SJCRH30 (cell line): ENCODE data around the gene FEN1. TPM values are rescaled to one million over a fixed set of nuclear protein-coding genes. Genes with fewer than 3 reads are reported as not detected.

ENCODE experiments used
- DNase-seq, 2 experiments: peaks; one replicate each; pipeline ENCODE4 v3.0.0-alpha.2; 2015 to 2020
- H3K27ac ChIP-seq: fragments of 250-450 bp; sonication (Bioruptor Pico); 2 replicates; pipeline ENCODE4 v1.5.1; 2020; ENCODE audit warnings: mild to moderate bottlenecking, moderate library complexity
- H3K27me3 ChIP-seq: fragments of 250-450 bp; sonication (Bioruptor Pico); 2 replicates; pipeline ENCODE4 v1.5.1; 2020; ENCODE audit warnings: mild to moderate bottlenecking, moderate library complexity
- H3K36me3 ChIP-seq: fragments of 250-450 bp; sonication (Bioruptor Pico); 2 replicates; pipeline ENCODE4 v1.5.1; 2020; ENCODE audit warnings: mild to moderate bottlenecking, moderate library complexity
- H3K4me1 ChIP-seq: fragments of 250-450 bp; sonication (Bioruptor Pico); 2 replicates; pipeline ENCODE4 v1.5.1; 2020; ENCODE audit warnings: mild to moderate bottlenecking, moderate library complexity
- H3K4me3 ChIP-seq: fragments of 250-450 bp; sonication (Bioruptor Pico); 2 replicates; pipeline ENCODE4 v1.5.1; 2020; ENCODE audit warnings: mild to moderate bottlenecking, moderate library complexity
- H3K9me3 ChIP-seq: fragments of 250-450 bp; sonication (Bioruptor Pico); replicated peaks from 2 replicates; pipeline ENCODE4 v1.5.1; 2020; ENCODE audit warnings: mild to moderate bottlenecking, moderate library complexity
- total RNA-seq: library from RNA; depleted of rRNA; stranded (reverse); fragments of >200 nt; shearing (Covaris generic); gene quantifications from 2 replicates; pipeline ENCODE4 v1.2.3, GENCODE V29; 2014

FEN1 gene
- total RNA-seq, 1 experiment from 2014 or later, result 87.3 TPM

DNA sequence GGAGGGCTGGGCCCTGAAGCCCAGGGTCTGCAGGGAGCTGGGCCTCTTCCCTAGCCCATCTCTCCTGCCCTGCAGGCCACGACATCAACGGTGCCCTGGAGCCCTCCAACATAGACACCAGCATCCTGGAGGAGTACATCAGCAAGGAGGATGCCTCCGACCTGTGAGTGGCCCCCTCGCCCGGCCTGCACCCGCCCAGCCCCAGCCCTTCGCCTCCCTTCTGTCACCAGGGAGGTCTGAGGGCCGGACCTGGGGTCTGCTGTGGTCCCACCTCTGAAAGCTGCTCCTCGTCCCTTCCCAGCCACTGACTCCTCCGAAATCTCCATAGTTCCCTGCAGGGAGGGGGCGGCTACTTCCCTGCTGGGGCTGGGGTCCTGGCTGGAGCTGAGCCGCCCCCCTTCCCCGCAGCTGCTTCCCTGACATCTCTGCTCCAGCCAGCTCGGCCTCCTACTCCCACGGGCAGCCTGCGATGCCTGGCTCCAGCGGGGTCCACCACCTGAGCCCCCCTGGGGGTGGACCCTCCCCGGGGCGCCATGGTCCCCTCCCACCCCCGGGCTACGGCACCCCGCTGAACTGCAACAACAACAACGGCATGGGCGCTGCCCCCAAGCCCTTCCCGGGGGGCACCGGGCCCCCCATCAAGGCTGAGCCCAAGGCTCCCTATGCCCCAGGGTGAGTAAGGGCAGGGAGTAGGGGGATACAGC is 27.0 kb upstream of the FEN1 start:
- H3K27ac ChIP-seq, result no peak overlapping the region
- H3K4me1 ChIP-seq, result peaks cover 20% of the 10 kb centered on the region; the same call in 1 of the 2 replicates
- no peaks in the 10 kb centered on the region for H3K9me3 ChIP-seq
- H3K36me3 ChIP-seq, result no peaks in the 10 kb centered on the region
- H3K27me3 ChIP-seq, result peaks cover 13% of the 10 kb centered on the region; the same call in 1 of the 2 replicates
- H3K4me3 ChIP-seq, result no peak overlapping the region
- no peak for DNase-seq

- H3K27ac ChIP-seq, result no peak overlapping the region
- H3K27me3 ChIP-seq, result peaks cover 13% of the 10 kb centered on the region; the same call in 1 of the 2 replicates
- H3K4me1 ChIP-seq, result peaks cover 20% of the 10 kb centered on the region; the same call in 1 of the 2 replicates
- no peaks in the 10 kb centered on the region for H3K36me3 ChIP-seq
- no peak overlapping the region for H3K4me3 ChIP-seq
- no peaks in the 10 kb centered on the region for H3K9me3 ChIP-seq
- no peak for DNase-seq
Measured at GRCh38 chr11:61766353-61766841, 26.3 kb upstream of the FEN1 start.

DNA sequence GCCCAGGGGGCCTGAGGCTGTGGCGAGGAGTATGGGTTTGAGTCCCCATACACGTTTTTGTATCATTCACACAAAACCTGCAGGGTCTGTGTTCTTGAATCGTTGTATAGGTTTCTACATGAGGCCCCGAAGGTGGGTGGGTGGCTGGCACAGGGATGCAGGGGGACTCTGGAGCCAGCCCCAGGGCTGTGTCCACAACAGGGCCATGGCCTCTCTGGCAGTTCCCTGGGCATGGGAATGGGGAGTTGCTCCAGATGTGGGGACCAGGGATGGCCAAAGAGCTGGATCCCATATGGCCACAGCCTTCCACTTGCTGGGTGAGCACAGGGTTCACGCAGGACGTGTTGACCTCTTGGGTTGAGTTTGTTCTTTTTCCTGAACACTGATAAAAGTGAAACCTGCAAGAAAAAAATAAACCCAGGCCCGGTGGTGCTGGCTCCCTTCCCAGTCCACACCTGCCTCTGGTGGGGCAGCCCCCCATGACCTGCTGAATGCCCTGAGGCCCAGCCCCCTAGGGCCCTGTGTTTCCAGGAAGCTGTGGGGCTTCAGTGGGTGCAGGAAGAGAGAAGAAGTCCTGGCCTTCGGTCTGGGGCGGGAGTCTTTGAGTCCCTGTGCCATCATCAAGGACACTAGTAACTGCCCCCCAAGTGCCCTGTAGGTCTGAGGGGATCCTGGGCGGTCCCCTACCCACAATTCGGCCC is 24.2 kb upstream of the FEN1 start:
- H3K27me3 ChIP-seq, result no peaks in the 10 kb centered on the region
- H3K27ac ChIP-seq, result no peak overlapping the region
- H3K9me3 ChIP-seq, result no peaks in the 10 kb centered on the region
- no peaks in the 10 kb centered on the region for H3K36me3 ChIP-seq
- H3K4me3 ChIP-seq, result no peak overlapping the region
- no peak for DNase-seq
- peaks cover 24% of the 10 kb centered on the region; the same call in 1 of the 2 replicates for H3K4me1 ChIP-seq

- H3K36me3 ChIP-seq, result no peaks in the 10 kb centered on the region
- no peak overlapping the region for H3K27ac ChIP-seq
- no peaks in the 10 kb centered on the region for H3K27me3 ChIP-seq
- no peaks in the 10 kb centered on the region for H3K9me3 ChIP-seq
- no peak overlapping the region for H3K4me3 ChIP-seq
- H3K4me1 ChIP-seq, result peaks cover 24% of the 10 kb centered on the region; the same call in 1 of the 2 replicates
- DNase-seq, result no peak
Measured at GRCh38 chr11:61769169-61769920, 23.4 kb upstream of the FEN1 start.

DNA sequence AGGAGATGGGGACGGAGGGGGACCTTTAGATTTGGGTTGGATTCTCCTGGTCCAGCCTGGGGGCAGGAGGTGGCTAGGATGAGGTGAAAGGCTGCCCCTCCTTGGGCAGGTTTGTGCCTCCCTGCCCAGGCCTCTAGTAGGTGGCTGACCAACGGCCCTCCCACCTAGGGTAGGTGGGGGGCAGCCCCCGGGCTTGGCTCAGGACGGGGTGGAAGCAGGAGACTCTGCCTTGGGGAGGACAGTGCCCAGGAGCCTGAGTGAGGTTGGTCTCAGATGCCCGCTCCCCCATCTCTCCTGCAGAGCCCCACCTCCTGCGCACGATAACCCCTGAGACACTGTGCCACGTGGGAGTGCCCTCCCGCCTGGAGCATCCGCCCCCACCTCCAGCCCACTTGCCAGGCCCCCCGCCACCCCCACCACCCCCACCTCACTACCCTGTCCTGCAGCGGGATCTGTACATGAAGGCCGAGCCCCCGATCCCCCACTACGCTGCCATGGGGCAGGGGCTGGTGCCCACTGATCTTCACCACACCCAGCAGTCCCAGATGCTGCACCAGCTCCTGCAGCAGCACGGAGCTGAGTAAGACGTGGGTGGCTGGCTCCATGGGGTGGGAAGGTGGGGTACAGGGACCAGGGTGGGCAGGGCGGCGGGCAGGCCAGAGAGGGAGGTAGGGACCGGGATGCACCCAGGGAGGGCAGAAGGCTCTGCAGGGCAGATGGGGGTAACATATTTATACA is 22.6 kb upstream of the FEN1 start:
- no peaks in the 10 kb centered on the region for H3K9me3 ChIP-seq
- H3K36me3 ChIP-seq, result no peaks in the 10 kb centered on the region
- H3K27me3 ChIP-seq, result no peaks in the 10 kb centered on the region
- H3K4me3 ChIP-seq, result no peak overlapping the region
- H3K27ac ChIP-seq, result no peak overlapping the region
- no peak for DNase-seq
- peaks cover 24% of the 10 kb centered on the region; the same call in 1 of the 2 replicates for H3K4me1 ChIP-seq

- peaks cover 19% of the 10 kb centered on the region; the same call in 1 of the 2 replicates for H3K4me1 ChIP-seq
Measured at GRCh38 chr11:61771195-61771894, 21.4 kb upstream of the FEN1 start.

GRCh38 chr11:61771985-61772455 is 20.7 kb upstream of the FEN1 start:
- Histone ChIP-seq H3K9me3 (no peaks in the 10 kb centered on the region), H3K27me3 (no peaks in the 10 kb centered on the region), H3K4me3 (no peak overlapping the region), H3K4me1 (peaks cover 13% of the 10 kb centered on the region; the same call in 1 of the 2 replicates), H3K27ac (no peak overlapping the region), H3K36me3 (no peaks in the 10 kb centered on the region)
- DNase-seq, result no peak

More at GRCh38 chr11:61771195-61771894, 21.4 kb upstream of the FEN1 start:
- Histone ChIP-seq H3K4me3 (no peak overlapping the region), H3K9me3 (no peaks in the 10 kb centered on the region), H3K27ac (no peak overlapping the region), H3K27me3 (no peaks in the 10 kb centered on the region), H3K36me3 (no peaks in the 10 kb centered on the region)
- DNase-seq, result no peak

- Histone ChIP-seq H3K4me3 (no peak overlapping the region), H3K27ac (no peak overlapping the region), H3K27me3 (no peaks in the 10 kb centered on the region), H3K36me3 (no peaks in the 10 kb centered on the region), H3K9me3 (no peaks in the 10 kb centered on the region), H3K4me1 (peaks cover 13% of the 10 kb centered on the region; the same call in 1 of the 2 replicates)
- DNase-seq, result no peak
Measured at GRCh38 chr11:61773356-61773755, 19.4 kb upstream of the FEN1 start.

DNA sequence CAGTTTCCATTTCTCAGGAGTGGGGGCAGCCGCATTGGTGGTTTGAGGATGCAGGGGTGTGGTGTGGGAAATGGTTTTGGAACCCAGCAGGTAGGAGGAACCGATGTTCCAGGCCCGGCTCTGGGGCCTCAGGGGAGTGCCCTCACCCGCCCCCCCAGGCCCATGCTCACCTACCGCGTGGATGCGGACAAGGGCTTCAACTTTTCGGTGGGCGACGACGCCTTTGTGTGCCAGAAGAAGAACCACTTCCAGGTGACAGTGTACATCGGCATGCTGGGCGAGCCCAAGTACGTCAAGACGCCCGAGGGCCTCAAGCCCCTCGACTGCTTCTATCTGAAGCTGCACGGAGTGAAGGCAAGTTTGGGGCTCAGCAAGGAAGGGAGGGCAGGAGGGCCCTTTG is 18.9 kb upstream of the FEN1 start:
- H3K9me3 ChIP-seq, result no peaks in the 10 kb centered on the region
- DNase-seq, result no peak
- H3K36me3 ChIP-seq, result no peaks in the 10 kb centered on the region
- H3K4me1 ChIP-seq, result peaks cover 13% of the 10 kb centered on the region; the same call in 1 of the 2 replicates
- no peak overlapping the region for H3K27ac ChIP-seq
- H3K27me3 ChIP-seq, result no peaks in the 10 kb centered on the region
- no peak overlapping the region for H3K4me3 ChIP-seq

- Histone ChIP-seq H3K36me3 (no peaks in the 10 kb centered on the region), H3K27ac (no peak overlapping the region), H3K27me3 (no peaks in the 10 kb centered on the region), H3K4me1 (peaks cover 9% of the 10 kb centered on the region; the same call in 1 of the 2 replicates), H3K4me3 (no peak overlapping the region), H3K9me3 (no peaks in the 10 kb centered on the region)
- no peak for DNase-seq
Measured at GRCh38 chr11:61774411-61774810, 18.3 kb upstream of the FEN1 start.

GRCh38 chr11:61775106-61775505 is 17.6 kb upstream of the FEN1 start:
- H3K9me3 ChIP-seq, result no peaks in the 10 kb centered on the region
- no peak overlapping the region for H3K4me3 ChIP-seq
- no peaks in the 10 kb centered on the region for H3K36me3 ChIP-seq
- H3K4me1 ChIP-seq, result peaks cover 3% of the 10 kb centered on the region; the same call in 1 of the 2 replicates
- H3K27me3 ChIP-seq, result no peaks in the 10 kb centered on the region
- DNase-seq, result no peak
- no peak overlapping the region for H3K27ac ChIP-seq

DNA sequence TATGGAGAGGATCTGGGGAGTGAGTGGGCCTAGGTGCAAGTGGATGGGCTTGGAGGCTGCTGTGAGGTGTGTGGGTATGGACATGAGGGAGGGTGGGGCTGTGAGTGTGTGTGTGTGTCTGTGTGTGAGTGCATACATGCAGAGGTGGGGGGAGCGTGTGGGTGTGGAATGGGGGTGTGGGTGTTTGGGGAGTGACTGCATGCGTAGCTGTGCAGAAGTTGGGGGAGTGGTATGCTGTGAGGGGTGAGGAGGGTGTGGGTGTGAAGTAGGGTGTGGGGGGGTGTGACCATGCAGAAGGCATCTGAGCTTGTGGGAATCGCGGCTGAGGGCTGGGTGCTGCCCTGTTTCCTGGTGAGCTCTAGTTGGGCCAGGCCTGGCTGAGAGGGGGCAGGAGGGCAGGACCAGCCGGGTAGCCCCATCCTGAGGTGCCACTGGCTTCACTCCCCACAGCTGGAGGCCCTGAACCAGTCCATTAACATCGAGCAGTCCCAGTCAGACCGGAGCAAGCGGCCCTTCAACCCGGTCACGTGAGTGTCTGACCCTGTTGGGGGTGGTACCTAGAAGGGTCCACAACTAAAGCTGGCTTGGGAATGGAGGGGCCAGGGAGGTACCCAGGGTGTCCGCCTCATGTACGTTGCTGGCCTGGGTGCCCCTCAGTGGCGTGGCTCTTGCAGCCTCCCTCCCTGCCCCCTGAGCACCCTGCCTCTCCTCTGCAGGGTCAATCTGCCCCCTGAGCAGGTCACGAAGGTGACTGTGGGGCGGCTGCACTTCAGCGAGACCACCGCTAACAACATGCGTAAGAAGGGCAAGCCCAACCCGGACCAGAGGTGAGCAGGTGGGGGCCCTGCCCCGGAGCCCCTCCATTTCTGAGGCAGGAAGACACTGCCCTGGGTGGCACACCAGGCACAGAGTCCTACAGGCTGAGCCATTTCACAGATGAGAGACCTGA is 16.8 kb upstream of the FEN1 start:
- no peak overlapping the region for H3K27ac ChIP-seq
- DNase-seq, result no peak
- H3K36me3 ChIP-seq, result no peaks in the 10 kb centered on the region
- peaks cover 3% of the 10 kb centered on the region; the same call in 1 of the 2 replicates for H3K4me1 ChIP-seq
- no peak overlapping the region for H3K4me3 ChIP-seq
- no peaks in the 10 kb centered on the region for H3K27me3 ChIP-seq
- H3K9me3 ChIP-seq, result no peaks in the 10 kb centered on the region
